Fibroblast of the aortic adventitia (primary cell): ENCODE results near the gene HLA-B. TPM values are rescaled to one million over a fixed set of nuclear protein-coding genes. Genes with fewer than 3 reads are reported as not detected.
"Not testable (repeated sequence)": the region's sequence is repeated elsewhere in the genome, so short reads cannot be mapped to it uniquely, and the experiment has no call there.

Experiments used
- DNase-seq: peaks from one replicate; pipeline ENCODE4 v3.0.0-alpha.2; 2010; ENCODE audit warnings: low read depth
- H3K4me3 ChIP-seq: 2 replicates; pipeline ENCODE4 v1.5.1; 2011; ENCODE audit warnings: low read depth, mild to moderate bottlenecking, control low read depth, low read length, moderate library complexity
- CTCF ChIP-seq: IDR thresholded peaks from 2 replicates; pipeline ENCODE4 v1.5.1; 2011; ENCODE audit warnings: mild to moderate bottlenecking, low read length, control low read depth, inconsistent platforms; ENCODE audit not compliant: insufficient read depth
- total RNA-seq: library from RNA; depleted of rRNA; stranded (reverse); fragments of >200 nt; gene quantifications from 2 replicates; pipeline ENCODE4 v1.2.3, GENCODE V29; 2012; ENCODE audit warnings: low replicate concordance

HLA-B gene
- total RNA-seq, 1 donor: 84.2 TPM

- no peak overlapping the region for H3K4me3 ChIP-seq
- DNase-seq: no peak
- no peak for TF ChIP-seq CTCF
Measured at GRCh38 chr6:31379850-31380249, 22.9 kb upstream of the HLA-B start.

- H3K4me3 ChIP-seq: no peak overlapping the region
- TF ChIP-seq CTCF: no peak
- DNase-seq: no peak
Measured at GRCh38 chr6:31378721-31379103, 21.7 kb upstream of the HLA-B start.

GRCh38 chr6:31378062-31378720 is 21.2 kb upstream of the HLA-B start:
- no peak for DNase-seq
- no peak overlapping the region for H3K4me3 ChIP-seq
- no peak for TF ChIP-seq CTCF

GRCh38 chr6:31377029-31377428 is 20.1 kb upstream of the HLA-B start:
- TF ChIP-seq CTCF: no peak
- DNase-seq: no peak
- no peak overlapping the region for H3K4me3 ChIP-seq

GRCh38 chr6:31375699-31376098 is 18.7 kb upstream of the HLA-B start:
- H3K4me3 ChIP-seq: no peak overlapping the region
- TF ChIP-seq CTCF: no peak
- no peak for DNase-seq

- peak; percentile 18 for TF ChIP-seq CTCF
- not testable (repeated sequence) for H3K4me3 ChIP-seq, DNase-seq
Measured at GRCh38 chr6:31374118-31374517, 17.1 kb upstream of the HLA-B start.

GRCh38 chr6:31368461-31368860 is 11.5 kb upstream of the HLA-B start:
- DNase-seq: no peak
- no peak for TF ChIP-seq CTCF
- no peak overlapping the region for H3K4me3 ChIP-seq
